Measurements from ENCODE around the gene HOXB9.

The HOXB9 gene

DNA sequence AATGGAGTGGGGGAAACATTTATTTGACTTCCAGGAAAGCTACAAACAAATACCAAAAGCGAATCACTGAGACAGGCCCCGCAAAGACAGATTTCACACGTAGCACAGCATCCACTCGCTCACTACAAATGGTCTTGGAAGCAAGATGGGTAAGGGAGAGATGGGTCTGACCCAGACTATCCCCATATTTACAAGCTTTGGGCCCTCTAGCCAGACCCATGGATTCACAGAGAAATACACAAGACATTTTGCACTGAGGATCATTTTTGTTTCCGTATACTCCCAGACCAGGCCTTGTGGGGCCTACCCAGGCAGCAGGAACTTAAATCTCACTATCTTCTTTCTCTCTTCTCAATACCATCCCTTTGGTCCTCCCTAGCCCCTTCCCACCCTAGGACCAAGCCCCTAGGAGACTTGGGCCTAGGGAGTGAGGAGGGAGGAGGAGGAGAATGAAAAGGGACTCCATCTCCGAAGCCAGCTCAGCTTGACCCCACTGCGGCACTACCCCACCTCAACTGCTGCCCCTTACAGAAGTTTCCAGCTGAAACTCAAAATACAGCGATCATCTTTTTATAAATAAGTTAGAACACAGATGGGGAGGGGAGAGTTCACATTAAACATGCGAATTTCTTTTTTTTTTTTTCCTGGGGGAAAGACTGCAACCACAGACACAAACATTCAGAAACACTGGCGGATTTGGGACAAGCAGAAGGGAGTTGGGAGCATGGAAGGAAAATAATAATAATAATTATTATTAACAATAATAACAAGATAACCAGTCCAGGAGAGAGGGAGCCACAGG lies 34.7 kb downstream of the HOXB9 start:
- peak overlapping the region; percentile 89 for H3K4me3 ChIP-seq (ENCODE audit: low read depth, low read length)
- TF ChIP-seq, protein P1, sequence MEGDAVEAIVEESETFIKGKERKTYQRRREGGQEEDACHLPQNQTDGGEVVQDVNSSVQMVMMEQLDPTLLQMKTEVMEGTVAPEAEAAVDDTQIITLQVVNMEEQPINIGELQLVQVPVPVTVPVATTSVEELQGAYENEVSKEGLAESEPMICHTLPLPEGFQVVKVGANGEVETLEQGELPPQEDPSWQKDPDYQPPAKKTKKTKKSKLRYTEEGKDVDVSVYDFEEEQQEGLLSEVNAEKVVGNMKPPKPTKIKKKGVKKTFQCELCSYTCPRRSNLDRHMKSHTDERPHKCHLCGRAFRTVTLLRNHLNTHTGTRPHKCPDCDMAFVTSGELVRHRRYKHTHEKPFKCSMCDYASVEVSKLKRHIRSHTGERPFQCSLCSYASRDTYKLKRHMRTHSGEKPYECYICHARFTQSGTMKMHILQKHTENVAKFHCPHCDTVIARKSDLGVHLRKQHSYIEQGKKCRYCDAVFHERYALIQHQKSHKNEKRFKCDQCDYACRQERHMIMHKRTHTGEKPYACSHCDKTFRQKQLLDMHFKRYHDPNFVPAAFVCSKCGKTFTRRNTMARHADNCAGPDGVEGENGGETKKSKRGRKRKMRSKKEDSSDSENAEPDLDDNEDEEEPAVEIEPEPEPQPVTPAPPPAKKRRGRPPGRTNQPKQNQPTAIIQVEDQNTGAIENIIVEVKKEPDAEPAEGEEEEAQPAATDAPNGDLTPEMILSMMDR (IDR thresholded peaks at IDR 0.05; ENCODE audit: low read depth, low read length) = no peak

DNA sequence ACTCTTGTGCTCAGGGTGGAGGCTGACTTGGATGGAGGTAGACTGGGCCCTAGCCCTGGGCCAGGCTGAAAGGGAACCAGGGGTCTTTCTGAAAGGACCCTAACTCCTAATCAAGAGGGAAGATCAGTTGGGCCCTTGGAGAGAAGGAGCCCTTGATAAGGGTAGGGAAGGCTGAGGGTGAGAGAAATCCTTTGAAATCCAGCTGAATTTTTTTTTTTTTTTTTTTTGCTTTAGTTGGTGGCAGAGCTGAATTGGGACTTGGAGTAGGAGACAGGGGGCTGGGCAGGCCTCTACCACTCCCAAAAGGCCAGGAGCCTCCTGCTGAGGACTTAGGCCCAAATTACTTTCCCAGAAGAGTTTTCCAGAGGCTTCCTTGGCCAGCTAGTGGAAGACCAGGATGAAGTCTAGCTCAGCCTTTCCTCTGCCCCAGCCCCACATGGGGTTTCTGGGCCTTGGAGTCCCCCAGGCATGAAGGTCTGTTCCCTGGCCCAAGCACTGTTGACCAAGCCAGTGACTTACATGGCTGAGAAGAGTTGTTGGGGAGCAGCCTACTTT lies 35.5 kb downstream of the HOXB9 start:
- H3K4me3 ChIP-seq (ENCODE audit: low read depth, low read length) = peak overlapping the region; percentile 89

DNA sequence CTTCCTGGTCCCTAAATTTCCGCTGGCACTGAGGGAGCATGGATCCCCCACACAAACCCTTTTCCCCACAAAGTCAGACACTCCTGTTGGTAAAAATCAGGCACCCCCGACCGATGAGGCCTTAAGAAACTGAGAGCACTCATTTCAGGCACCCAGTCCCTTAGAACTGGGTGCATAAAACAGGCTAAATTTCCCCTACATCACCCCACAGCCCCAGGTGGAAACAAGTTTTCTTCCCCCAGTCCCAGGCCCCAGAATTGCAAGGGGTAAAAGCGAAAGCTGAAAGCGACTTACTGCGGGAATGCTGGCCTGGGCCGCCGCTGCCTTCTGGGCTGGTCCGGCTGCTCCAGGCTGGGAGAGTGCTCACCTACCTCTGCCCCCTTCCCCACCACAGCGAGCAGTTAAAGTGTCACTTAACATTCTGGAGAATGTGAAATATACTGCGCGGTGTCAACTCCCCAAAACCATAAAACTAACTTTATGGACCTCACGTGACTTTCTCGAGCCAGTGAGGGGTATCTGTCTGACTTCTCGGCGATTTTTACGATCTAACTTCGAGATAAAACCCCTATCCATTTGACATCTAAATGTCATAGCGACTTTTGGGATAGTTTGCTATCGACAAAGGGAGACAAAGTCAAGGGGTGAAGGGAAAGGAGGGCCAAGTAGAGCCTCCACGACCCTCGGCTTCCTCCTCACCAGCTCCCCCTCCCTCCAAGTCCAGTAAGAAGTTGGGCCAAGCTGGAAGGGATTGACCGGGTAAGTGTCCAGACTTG lies 36.1 kb downstream of the HOXB9 start, which contains the start of gene HOXB3:
HOXB3 (minus strand) TSS at position 411 of the 776 bp plus-strand sequence. CDS start 37,767 bp downstream, outside the sequence.
- TF ChIP-seq, protein P1 (IDR thresholded peaks at IDR 0.05; ENCODE audit: low read depth, low read length) = no peak
- peak within 1 kb of the TSS; percentile 89 for H3K4me3 ChIP-seq (ENCODE audit: low read depth, low read length)

More for the DNA sequence above, 35.5 kb downstream of the HOXB9 start:
- TF ChIP-seq, protein P1 (IDR thresholded peaks at IDR 0.05; ENCODE audit: low read depth, low read length) = no peak

GRCh38 chr17:48589060-48589830 lies 36.9 kb downstream of the HOXB9 start:
- H3K4me3 ChIP-seq (ENCODE audit: low read depth, low read length) = peak overlapping the region; percentile 89
- TF ChIP-seq, protein P1 (IDR thresholded peaks at IDR 0.05; ENCODE audit: low read depth, low read length) = no peak

DNA sequence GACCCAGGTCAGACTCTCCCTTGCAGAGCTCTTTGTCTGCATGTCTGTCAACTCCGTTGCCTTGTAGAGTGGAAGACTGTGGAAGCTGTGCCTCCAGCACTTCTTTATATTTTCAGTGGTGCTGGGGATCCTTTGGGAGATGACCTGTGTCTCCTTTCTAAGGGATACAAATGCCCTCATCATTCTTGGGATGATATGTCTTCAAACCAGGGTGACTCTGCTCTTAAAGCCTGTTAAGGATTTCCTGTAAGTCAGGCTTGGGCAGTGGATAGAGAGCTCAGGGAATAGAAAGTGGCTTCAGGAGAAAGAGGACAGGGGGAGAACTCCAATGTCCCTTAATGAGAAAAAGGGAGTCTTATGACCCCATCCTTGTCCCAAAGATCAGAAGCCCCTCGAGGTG lies 37.6 kb downstream of the HOXB9 start:
- TF ChIP-seq, protein P1 (IDR thresholded peaks at IDR 0.05; ENCODE audit: low read depth, low read length) = no peak
- peak overlapping the region; percentile 89 for H3K4me3 ChIP-seq (ENCODE audit: low read depth, low read length)

GRCh38 chr17:48588074-48588415 lies 38.1 kb downstream of the HOXB9 start:
- peak overlapping the region; percentile 89 for H3K4me3 ChIP-seq (ENCODE audit: low read depth, low read length)
- TF ChIP-seq, protein P1 (IDR thresholded peaks at IDR 0.05; ENCODE audit: low read depth, low read length) = no peak
